NK-92 (cell line): ENCODE results near the gene HOMER3.

Source experiments
- DNase-seq: peaks from one replicate; lab custom pipeline; 2025; ENCODE audit not compliant: unreplicated experiment; lab: John Stamatoyannopoulos, UW

The HOMER3 gene

GRCh38 chr19:18940769-18941627 lies at the start of gene HOMER3:
Gene HOMER3 (minus strand): TSS chr19:18941217. CDS start chr19:18938982, 2,235 bp downstream.
- no peak for DNase-seq

DNA sequence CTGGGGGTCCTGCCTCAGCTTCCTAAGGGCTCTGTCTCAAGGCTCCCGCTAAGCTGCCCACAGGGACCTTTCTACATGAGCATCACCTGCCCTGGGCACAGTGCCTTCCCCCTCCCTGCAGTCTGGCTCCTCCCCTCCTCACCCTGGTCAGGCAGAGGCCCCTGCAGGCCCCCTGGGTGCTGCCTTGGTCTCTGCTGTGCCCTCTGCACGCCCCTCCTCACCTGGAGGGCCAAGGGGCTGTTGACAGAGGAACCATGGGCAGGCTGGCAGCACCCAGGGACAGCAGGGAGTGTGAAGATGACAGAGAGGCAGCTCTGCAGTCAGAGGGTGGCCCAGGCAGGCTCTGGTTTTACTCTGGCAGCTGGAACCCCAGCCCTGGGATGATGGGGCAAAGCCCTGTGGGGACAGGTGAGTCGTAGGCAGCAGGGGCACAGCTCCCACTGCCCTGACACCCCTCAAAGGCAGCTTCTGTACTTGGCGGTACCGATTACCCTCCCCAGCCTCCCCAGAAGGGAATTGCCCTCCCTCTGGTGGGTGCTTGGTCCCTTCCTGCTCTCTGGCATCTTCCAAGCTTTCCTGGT lies 49.2 kb upstream of the HOMER3 start:
- DNase-seq = no peak

DNA sequence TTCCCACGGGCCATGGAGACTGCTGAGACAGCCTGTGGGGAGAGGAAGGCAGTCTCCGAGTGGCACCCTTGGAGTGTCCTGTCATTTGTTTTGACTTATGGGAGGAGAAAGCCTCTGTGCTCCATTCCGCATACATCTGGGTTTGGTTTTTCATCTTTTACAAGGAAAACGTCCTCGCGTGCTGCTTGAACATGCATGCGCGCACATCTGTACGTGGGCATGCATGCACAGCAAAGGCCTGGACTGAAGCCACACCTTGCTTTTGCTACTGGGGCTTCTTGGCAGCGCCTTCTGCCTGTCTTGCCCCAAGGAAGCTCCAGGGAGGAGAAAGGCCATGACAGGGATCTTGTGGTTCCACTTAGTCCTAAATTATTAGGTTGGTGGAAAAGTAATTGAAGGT lies 48.3 kb upstream of the HOMER3 start:
- no peak for DNase-seq

- DNase-seq = no peak
Observed at GRCh38 chr19:18987456-18987855, 46.4 kb upstream of the HOMER3 start.

DNA sequence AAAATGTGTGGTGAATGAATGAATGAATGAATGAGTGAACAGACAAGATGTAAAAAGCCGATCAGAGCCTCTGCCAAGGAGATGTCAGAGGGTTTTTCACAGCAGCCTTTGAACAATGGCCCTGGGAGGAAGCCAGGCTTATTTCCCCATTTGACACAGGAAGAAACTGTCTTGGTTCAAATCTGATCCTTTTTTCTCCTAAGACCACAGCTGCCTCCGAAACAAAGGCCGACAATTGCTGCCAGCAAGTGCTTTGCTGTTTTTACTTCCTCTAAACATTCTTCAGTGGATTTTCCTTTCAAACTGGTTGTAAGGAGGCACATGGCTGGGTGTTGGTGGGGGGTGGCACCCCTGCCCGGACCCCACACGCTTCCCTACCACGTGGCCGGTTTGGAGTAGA lies 44.2 kb upstream of the HOMER3 start:
- DNase-seq = no peak

- no peak for DNase-seq
Observed at GRCh38 chr19:18984251-18984650, 43.2 kb upstream of the HOMER3 start.

DNA sequence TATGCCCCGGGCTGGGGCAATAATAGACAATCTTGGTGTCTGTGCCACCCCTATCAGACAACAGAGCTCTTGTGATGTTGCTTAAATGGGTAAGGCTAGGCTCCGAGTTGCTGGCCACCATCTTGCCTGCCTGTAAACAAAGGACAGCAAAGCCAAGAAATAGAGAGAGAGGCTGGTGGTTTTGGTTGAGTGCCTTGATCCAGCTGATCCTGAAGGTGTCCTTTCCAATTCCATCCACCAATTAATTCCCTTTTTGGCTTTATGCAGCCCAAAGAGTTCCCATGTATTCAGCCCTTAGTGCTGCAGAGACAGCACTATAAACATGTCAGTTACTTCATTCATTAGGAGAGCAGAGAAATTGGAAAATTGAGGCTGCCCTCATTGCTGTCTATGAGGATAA lies 41.7 kb upstream of the HOMER3 start:
- DNase-seq = no peak

GRCh38 chr19:18980432-18981020 lies 39.5 kb upstream of the HOMER3 start:
- DNase-seq = no peak

DNA sequence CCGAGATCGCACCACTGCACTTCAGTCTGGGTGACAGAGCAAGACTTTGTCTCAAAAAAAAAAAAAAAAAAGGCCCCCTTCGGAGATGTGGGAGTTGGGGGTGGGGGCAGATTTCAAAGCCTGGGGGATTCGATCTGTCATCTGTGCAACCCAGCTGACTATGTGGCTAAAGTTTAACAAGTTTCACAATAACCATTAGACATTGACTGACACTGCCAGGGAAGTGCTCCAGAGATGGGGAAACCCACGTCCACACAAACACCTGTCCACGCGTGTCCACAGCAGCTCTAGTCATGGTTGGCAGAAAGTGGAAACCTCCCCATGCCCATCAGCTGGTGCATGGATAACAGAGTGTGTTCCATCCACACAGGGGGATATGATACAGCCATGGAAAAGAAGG lies 37.6 kb upstream of the HOMER3 start:
- DNase-seq = no peak

GRCh38 chr19:18975869-18976268 lies 34.9 kb upstream of the HOMER3 start:
- DNase-seq = no peak

DNA sequence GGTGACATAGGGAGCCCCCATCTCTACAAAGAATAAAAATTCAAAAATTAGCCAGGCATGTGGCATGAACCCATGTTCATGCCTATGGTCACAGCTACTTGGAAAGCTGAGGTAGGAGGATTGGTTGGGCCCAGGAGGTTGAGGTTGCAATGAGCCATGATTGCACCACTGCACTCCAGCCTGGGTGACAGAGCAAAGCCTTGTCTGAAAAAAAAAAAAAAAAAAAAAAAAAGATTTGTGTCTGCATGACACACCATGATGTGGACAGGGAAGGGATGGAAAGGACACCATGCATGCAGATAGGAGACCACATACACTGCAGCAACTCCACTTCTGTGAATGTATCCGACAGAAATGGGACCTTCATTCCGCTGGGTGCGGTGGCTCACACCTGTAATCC lies 34.0 kb upstream of the HOMER3 start:
- DNase-seq = no peak

DNA sequence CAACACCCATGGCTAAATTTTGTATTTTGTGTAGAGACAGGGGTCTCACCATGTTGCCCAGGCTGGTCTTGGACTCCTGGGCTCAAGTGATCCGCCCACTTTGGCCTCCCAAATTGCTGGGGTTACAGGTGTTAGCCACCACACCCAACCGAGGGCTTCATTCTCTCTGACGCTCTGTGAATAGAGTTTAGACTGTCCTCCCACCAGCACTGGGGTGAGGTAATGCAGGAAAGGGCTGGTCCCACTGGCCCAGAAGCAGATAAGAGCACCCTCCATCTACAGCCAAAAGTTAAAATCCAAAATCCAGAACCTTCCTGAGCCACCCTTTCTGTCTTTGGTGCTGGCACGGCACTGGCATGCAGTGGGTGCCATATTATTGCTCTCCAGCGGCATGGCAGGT lies 31.8 kb upstream of the HOMER3 start:
- DNase-seq = no peak

- DNase-seq = no peak
Observed at GRCh38 chr19:18972301-18972811, 31.3 kb upstream of the HOMER3 start.

GRCh38 chr19:18969931-18970659 lies 29.1 kb upstream of the HOMER3 start:
- no peak for DNase-seq

GRCh38 chr19:18967358-18968146 lies 26.5 kb upstream of the HOMER3 start:
- DNase-seq = no peak

DNA sequence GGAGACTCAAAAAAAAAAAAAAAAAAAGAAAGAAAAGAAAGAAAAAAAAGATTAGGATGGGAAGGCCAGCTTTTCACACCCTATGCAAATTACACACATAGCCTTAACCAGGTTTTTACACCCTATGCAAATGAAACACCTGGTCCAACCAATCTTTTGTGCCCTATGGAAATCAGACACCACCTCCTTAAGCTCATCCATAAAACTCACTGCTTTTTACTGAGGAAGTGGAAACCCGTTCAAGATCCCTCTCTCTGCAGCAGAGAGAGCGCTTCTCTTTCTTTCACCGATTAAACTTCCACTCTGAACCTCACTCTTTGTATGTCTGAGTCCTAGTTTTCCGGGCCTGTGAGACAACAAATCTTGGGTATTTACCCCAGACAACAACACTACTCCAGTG lies 25.3 kb upstream of the HOMER3 start:
- DNase-seq = no peak

DNA sequence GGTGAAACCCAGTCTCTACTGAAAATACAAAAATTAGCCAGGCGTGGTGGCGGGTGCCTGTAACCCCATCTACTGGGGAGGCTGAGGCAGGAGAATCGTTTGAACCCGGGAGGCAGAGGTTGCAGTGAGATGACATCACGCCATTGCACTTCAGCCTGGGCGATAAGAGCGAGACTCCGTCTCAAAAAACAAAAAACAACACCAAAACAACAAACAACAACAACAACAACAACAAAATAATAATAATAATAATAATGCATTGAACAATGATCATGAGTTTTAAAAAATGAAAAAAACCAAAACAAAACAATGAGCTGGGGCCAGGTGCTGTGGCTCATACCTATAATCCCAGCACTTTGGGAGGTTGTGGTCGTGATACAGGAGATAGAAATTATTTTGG lies 23.1 kb upstream of the HOMER3 start:
- no peak for DNase-seq

GRCh38 chr19:18961767-18962620 lies 21.0 kb upstream of the HOMER3 start:
- no peak for DNase-seq

DNA sequence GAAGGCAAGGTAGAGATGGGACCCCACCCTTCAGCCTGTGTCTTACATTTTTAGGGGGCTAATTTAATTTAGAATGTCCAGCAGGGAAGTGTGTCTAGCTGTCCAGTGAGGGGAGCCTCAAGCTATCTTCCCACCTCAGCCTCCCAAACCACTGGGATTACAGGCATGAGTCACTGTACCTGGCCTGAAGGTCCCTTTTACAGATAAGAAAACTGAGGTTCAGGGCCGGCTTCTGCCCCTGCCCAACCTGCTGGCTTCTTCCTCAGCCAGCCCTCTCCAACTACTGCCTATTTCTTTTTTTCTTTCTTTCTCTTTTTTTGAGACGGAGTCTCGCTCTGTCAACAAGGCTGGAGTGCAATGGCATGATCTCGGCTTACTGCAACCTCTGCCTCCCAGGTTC lies 19.4 kb upstream of the HOMER3 start:
- no peak for DNase-seq

GRCh38 chr19:18955042-18955441 lies 14.0 kb upstream of the HOMER3 start:
- DNase-seq = no peak
